HG03066 (cell line): ENCODE measurements around the gene CADM3.

ENCODE experiments used
- ATAC-seq: cut with Tn5 transposase; IDR thresholded peaks from one replicate; pipeline ENCODE4 v1.9.1; 2021; ENCODE audit warnings: low read depth; ENCODE audit not compliant: unreplicated experiment

CADM3 gene

GRCh38 chr1:159248311-159248710 is 76.9 kb downstream of the CADM3 start:
- ATAC-seq = no peak

- ATAC-seq = no peak
These were observed 79.3 kb downstream of the CADM3 start for GRCh38 chr1:159250638-159251216.
